ENCODE data around the gene PLB1.

Gene PLB1

GRCh38 chr2:28521663-28522062 lies 25.8 kb downstream of the PLB1 start:
- Histone ChIP-seq H4K8ac (ENCODE audit: low read length) (no peak overlapping the region), H2AFZ (ENCODE audit: low read depth, low read length) (peak overlapping the region; percentile 19), H3K14ac (ENCODE audit: low read length in 2 of 2) (no peak overlapping the region), H3K4me3 (ENCODE audit: insufficient read depth in 1 of 2, low read depth in 1 of 2, low read length in 2 of 2) (no peak overlapping the region), H2AK5ac (ENCODE audit: low read length, severe bottlenecking) (no peak overlapping the region), H2BK120ac (ENCODE audit: low read depth, low read length) (no peak overlapping the region), H3K79me1 (replicated peaks; ENCODE audit: low read length, poor library complexity, severe bottlenecking) (no peaks in the 10 kb centered on the region), H3K18ac (ENCODE audit: low read depth in 1 of 2, low read length in 2 of 2) (no peak overlapping the region), H3K9ac (ENCODE audit: low read length) (no peak overlapping the region), H3K36me3 (ENCODE audit: control insufficient read depth in 1 of 2, insufficient read depth in 2 of 2, low read depth in 1 of 2, low read length in 2 of 2) (no peaks in the 10 kb centered on the region), H2BK5ac (ENCODE audit: low read depth, low read length, poor library complexity, severe bottlenecking) (no peak overlapping the region), H3K4ac (ENCODE audit: low read depth in 1 of 2, low read length in 2 of 2) (no peak overlapping the region), H3K4me2 (ENCODE audit: low read length, poor library complexity, severe bottlenecking) (no peak overlapping the region), H3K4me1 (ENCODE audit: control insufficient read depth, insufficient read depth, low read depth, low read length) (no peaks in the 10 kb centered on the region), H2BK15ac (ENCODE audit: low read depth, poor library complexity, severe bottlenecking) (no peak overlapping the region), H2BK12ac (ENCODE audit: low read length in 2 of 2) (no peak overlapping the region), H3K27ac (ENCODE audit: low read length, poor library complexity, severe bottlenecking) (no peak overlapping the region), H4K91ac (ENCODE audit: low read length) (no peak overlapping the region), H3K9me3 (ENCODE audit: control insufficient read depth, low read length) (no peaks in the 10 kb centered on the region), H3K27me3 (ENCODE audit: control insufficient read depth in 1 of 2, insufficient read depth in 1 of 2, low read length in 2 of 2) (peaks cover 58 to 84% of the 10 kb centered on the region in 2 experiments), H3K23ac (ENCODE audit: low read length in 2 of 2) (no peak overlapping the region)
- WGBS: 33% methylated on average over 3 of the region's 3 CpGs
- DNase-seq: no peak

GRCh38 chr2:28522481-28522880 lies 26.6 kb downstream of the PLB1 start:
- 64% methylated on average over 11 of the region's 11 CpGs for WGBS
- no peak for DNase-seq
- no peak overlapping the region for H2AFZ ChIP-seq (ENCODE audit: low read depth, low read length)
- no peak overlapping the region for H2BK120ac ChIP-seq (ENCODE audit: low read depth, low read length)
- no peaks in the 10 kb centered on the region for H3K9me3 ChIP-seq (ENCODE audit: control insufficient read depth, low read length)
- H2BK15ac ChIP-seq (ENCODE audit: low read depth, poor library complexity, severe bottlenecking): no peak overlapping the region
- no peak overlapping the region for H4K91ac ChIP-seq (ENCODE audit: low read length)
- no peak overlapping the region for H4K8ac ChIP-seq (ENCODE audit: low read length)
- H3K36me3 ChIP-seq (ENCODE audit: control insufficient read depth in 1 of 2, insufficient read depth in 2 of 2, low read depth in 1 of 2, low read length in 2 of 2): no peaks in the 10 kb centered on the region
- H3K79me1 ChIP-seq (replicated peaks; ENCODE audit: low read length, poor library complexity, severe bottlenecking): no peaks in the 10 kb centered on the region
- H3K27ac ChIP-seq (ENCODE audit: low read length, poor library complexity, severe bottlenecking): no peak overlapping the region
- no peak overlapping the region for H3K18ac ChIP-seq (ENCODE audit: low read depth in 1 of 2, low read length in 2 of 2)
- no peak overlapping the region for H3K4ac ChIP-seq (ENCODE audit: low read depth in 1 of 2, low read length in 2 of 2)
- H2BK12ac ChIP-seq (ENCODE audit: low read length in 2 of 2): no peak overlapping the region
- no peak overlapping the region for H3K4me2 ChIP-seq (ENCODE audit: low read length, poor library complexity, severe bottlenecking)
- no peak overlapping the region for H3K14ac ChIP-seq (ENCODE audit: low read length in 2 of 2)
- H2BK5ac ChIP-seq (ENCODE audit: low read depth, low read length, poor library complexity, severe bottlenecking): no peak overlapping the region
- no peak overlapping the region for H2AK5ac ChIP-seq (ENCODE audit: low read length, severe bottlenecking)
- H3K9ac ChIP-seq (ENCODE audit: low read length): no peak overlapping the region
- H3K23ac ChIP-seq (ENCODE audit: low read length in 2 of 2): no peak overlapping the region
- H3K27me3 ChIP-seq (ENCODE audit: control insufficient read depth in 1 of 2, insufficient read depth in 1 of 2, low read length in 2 of 2): peaks cover 51 to 83% of the 10 kb centered on the region in 2 experiments
- no peak overlapping the region for H3K4me3 ChIP-seq (ENCODE audit: insufficient read depth in 1 of 2, low read depth in 1 of 2, low read length in 2 of 2)
- no peaks in the 10 kb centered on the region for H3K4me1 ChIP-seq (ENCODE audit: control insufficient read depth, insufficient read depth, low read depth, low read length)

DNA sequence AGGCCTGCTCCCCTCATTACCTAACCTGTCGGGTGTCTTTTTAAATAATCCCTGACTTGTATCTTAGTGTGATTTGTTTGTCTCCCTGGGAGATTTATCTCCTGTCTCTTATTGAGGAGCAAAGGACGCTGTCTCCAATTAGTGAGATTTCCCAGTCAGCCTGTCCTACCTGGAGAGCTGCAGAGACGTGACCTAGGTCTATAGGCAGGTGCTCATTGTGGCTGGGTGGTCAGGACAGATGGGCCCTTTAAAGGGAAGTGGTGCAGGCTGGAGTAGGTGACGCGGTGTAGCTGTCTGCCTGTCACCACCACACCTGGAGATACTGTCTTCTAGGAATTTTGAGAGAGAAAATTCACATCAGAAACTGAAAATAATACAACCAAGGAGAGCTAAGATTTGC lies 28.0 kb downstream of the PLB1 start:
- H2BK12ac ChIP-seq (ENCODE audit: low read length in 2 of 2): no peak overlapping the region
- no peaks in the 10 kb centered on the region for H3K4me1 ChIP-seq (ENCODE audit: control insufficient read depth, insufficient read depth, low read depth, low read length)
- no peak for DNase-seq
- no peak overlapping the region for H3K14ac ChIP-seq (ENCODE audit: low read length in 2 of 2)
- no peak overlapping the region for H2BK5ac ChIP-seq (ENCODE audit: low read depth, low read length, poor library complexity, severe bottlenecking)
- no peak overlapping the region for H3K18ac ChIP-seq (ENCODE audit: low read depth in 1 of 2, low read length in 2 of 2)
- WGBS: 49% methylated on average over 3 of the region's 5 CpGs
- no peak overlapping the region for H2BK15ac ChIP-seq (ENCODE audit: low read depth, poor library complexity, severe bottlenecking)
- H3K4ac ChIP-seq (ENCODE audit: low read depth in 1 of 2, low read length in 2 of 2): no peak overlapping the region
- no peaks in the 10 kb centered on the region for H3K36me3 ChIP-seq (ENCODE audit: control insufficient read depth in 1 of 2, insufficient read depth in 2 of 2, low read depth in 1 of 2, low read length in 2 of 2)
- H4K91ac ChIP-seq (ENCODE audit: low read length): no peak overlapping the region
- H3K4me3 ChIP-seq (ENCODE audit: insufficient read depth in 1 of 2, low read depth in 1 of 2, low read length in 2 of 2): no peak overlapping the region
- no peak overlapping the region for H2BK120ac ChIP-seq (ENCODE audit: low read depth, low read length)
- H3K4me2 ChIP-seq (ENCODE audit: low read length, poor library complexity, severe bottlenecking): no peak overlapping the region
- H3K79me1 ChIP-seq (replicated peaks; ENCODE audit: low read length, poor library complexity, severe bottlenecking): no peaks in the 10 kb centered on the region
- no peak overlapping the region for H2AFZ ChIP-seq (ENCODE audit: low read depth, low read length)
- H3K27ac ChIP-seq (ENCODE audit: low read length, poor library complexity, severe bottlenecking): no peak overlapping the region
- H3K23ac ChIP-seq (ENCODE audit: low read length in 2 of 2): no peak overlapping the region
- H3K9me3 ChIP-seq (ENCODE audit: control insufficient read depth, low read length): no peaks in the 10 kb centered on the region
- no peak overlapping the region for H4K8ac ChIP-seq (ENCODE audit: low read length)
- H2AK5ac ChIP-seq (ENCODE audit: low read length, severe bottlenecking): no peak overlapping the region
- H3K27me3 ChIP-seq (ENCODE audit: control insufficient read depth in 1 of 2, insufficient read depth in 1 of 2, low read length in 2 of 2): peaks cover 40 to 80% of the 10 kb centered on the region in 2 experiments
- no peak overlapping the region for H3K9ac ChIP-seq (ENCODE audit: low read length)

DNA sequence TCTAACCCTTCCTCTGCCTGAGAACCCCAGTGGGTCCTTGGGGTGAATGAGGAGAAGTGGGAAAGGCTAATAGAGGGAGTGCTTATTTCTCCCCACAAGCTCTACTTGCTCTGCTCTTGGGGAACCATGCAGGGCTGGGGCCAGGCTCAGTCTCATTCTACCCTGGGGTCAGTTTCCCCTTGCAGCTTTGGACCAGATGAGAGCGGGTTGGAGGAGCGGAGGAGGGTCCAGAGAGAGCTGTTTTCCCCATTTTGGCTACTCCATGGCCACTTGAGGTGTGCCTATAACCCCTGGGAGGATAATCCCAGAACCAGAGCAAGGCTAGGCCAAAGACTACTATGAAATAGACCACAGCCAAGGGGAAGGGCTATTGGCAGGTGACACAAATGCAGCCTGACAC lies 29.6 kb downstream of the PLB1 start:
- Histone ChIP-seq H2BK15ac (ENCODE audit: low read depth, poor library complexity, severe bottlenecking) (no peak overlapping the region), H3K79me1 (replicated peaks; ENCODE audit: low read length, poor library complexity, severe bottlenecking) (no peaks in the 10 kb centered on the region), H2AFZ (ENCODE audit: low read depth, low read length) (no peak overlapping the region), H3K9ac (ENCODE audit: low read length) (no peak overlapping the region), H3K18ac (ENCODE audit: low read depth in 1 of 2, low read length in 2 of 2) (no peak overlapping the region), H2BK5ac (ENCODE audit: low read depth, low read length, poor library complexity, severe bottlenecking) (no peak overlapping the region), H3K36me3 (ENCODE audit: control insufficient read depth in 1 of 2, insufficient read depth in 2 of 2, low read depth in 1 of 2, low read length in 2 of 2) (no peaks in the 10 kb centered on the region), H3K4me3 (ENCODE audit: insufficient read depth in 1 of 2, low read depth in 1 of 2, low read length in 2 of 2) (no peak overlapping the region), H2BK12ac (ENCODE audit: low read length in 2 of 2) (no peak overlapping the region), H3K4me2 (ENCODE audit: low read length, poor library complexity, severe bottlenecking) (no peak overlapping the region), H3K9me3 (ENCODE audit: control insufficient read depth, low read length) (no peaks in the 10 kb centered on the region), H3K23ac (ENCODE audit: low read length in 2 of 2) (no peak overlapping the region), H3K27ac (ENCODE audit: low read length, poor library complexity, severe bottlenecking) (no peak overlapping the region), H3K4me1 (ENCODE audit: control insufficient read depth, insufficient read depth, low read depth, low read length) (no peaks in the 10 kb centered on the region), H4K91ac (ENCODE audit: low read length) (no peak overlapping the region), H3K27me3 (ENCODE audit: control insufficient read depth in 1 of 2, insufficient read depth in 1 of 2, low read length in 2 of 2) (peaks cover 34 to 73% of the 10 kb centered on the region in 2 experiments), H3K14ac (ENCODE audit: low read length in 2 of 2) (no peak overlapping the region), H2AK5ac (ENCODE audit: low read length, severe bottlenecking) (no peak overlapping the region), H3K4ac (ENCODE audit: low read depth in 1 of 2, low read length in 2 of 2) (no peak overlapping the region), H4K8ac (ENCODE audit: low read length) (no peak overlapping the region), H2BK120ac (ENCODE audit: low read depth, low read length) (no peak overlapping the region)
- WGBS: 100% methylated on average over 2 of the region's 2 CpGs
- no peak for DNase-seq
